Endothelial cell of umbilical vein (primary cell): ENCODE measurements around the gene POLE. TPM values are rescaled to one million over a fixed set of nuclear protein-coding genes. Genes with fewer than 3 reads are reported as not detected.

Experiments used
- BruUV-seq: library from RNA; stranded (reverse); fragments of 400-500 nt; replicated peaks from 2 replicates; lab custom pipeline; 2021; lab: Mats Ljungman, UMichigan
- CTCF ChIA-PET: fragments of 300-600, 350-600 bp; sonication (Branson Sonifier 250); formaldehyde crosslinking; loops from one replicate; lab custom pipeline; 2021; ENCODE audit warnings: antibody characterized with exemption, inconsistent platforms; lab: Charles Lee
- POLR2A ChIA-PET: fragments of 300-600, 350-600 bp; sonication (Branson Sonifier 250); formaldehyde crosslinking; loops from one replicate; lab custom pipeline; 2021; ENCODE audit warnings: antibody characterized with exemption, inconsistent platforms; lab: Charles Lee
- DNase-seq: peaks from one replicate; pipeline ENCODE4 v3.0.0-alpha.2; 2011; ENCODE audit warnings: low read depth, low spot score
- FAIRE-seq: peaks from 2 replicates; lab custom pipeline; 2011; peaks lifted over from hg19 to GRCh38; lab: Jason Lieb, UNC
- H2AFZ ChIP-seq: 2 replicates; pipeline ENCODE4 v1.6.0; 2012; ENCODE audit warnings: low read depth, low read length, control low read depth, inconsistent platforms
- H3K27ac ChIP-seq: 2 replicates; pipeline ENCODE4 v1.5.1; 2011; ENCODE audit warnings: low read depth, mild to moderate bottlenecking, control low read depth, low read length, moderate library complexity; ENCODE audit not compliant: insufficient read depth
- H3K27me3 ChIP-seq, 2 experiments: 2 replicates each; pipeline versions ENCODE4 v1.6.0 to v1.6.1; 2011; ENCODE audit warnings: low read length in 2 of 2, mixed read lengths in 1 of 2; ENCODE audit not compliant: control insufficient read depth in 2 of 2, insufficient read depth in 2 of 2
- H3K36me3 ChIP-seq, 2 experiments: 2 replicates in 1 of 2; 3 replicates in 1 of 2; pipeline ENCODE4 v1.5.1; 2011; ENCODE audit warnings: low read length in 2 of 2, mild to moderate bottlenecking in 1 of 2, moderate library complexity in 1 of 2; ENCODE audit not compliant: control insufficient read depth in 2 of 2, insufficient read depth in 2 of 2; ENCODE audit errors: extremely low read depth in 1 of 2
- H3K4me1 ChIP-seq: 3 replicates; pipeline ENCODE4 v1.5.1; 2011; ENCODE audit warnings: mild to moderate bottlenecking, low read length; ENCODE audit not compliant: control insufficient read depth, insufficient read depth; ENCODE audit errors: extremely low read depth
- H3K4me2 ChIP-seq: 2 replicates; pipeline ENCODE4 v1.6.1; 2011; ENCODE audit warnings: low read length, control low read depth, mixed read lengths; ENCODE audit not compliant: insufficient read depth
- H3K4me3 ChIP-seq, 3 experiments: fragments of 200-600 bp in 1 of 3; sonication (generic), shearing (Covaris generic) in 1 of 3; replicated peaks in 1 of 3; 2 replicates each; pipeline ENCODE4 v1.5.1; 2011 to 2016; ENCODE audit warnings: control low read depth in 3 of 3, low read length in 3 of 3, mild to moderate bottlenecking in 2 of 3, inconsistent platforms in 1 of 3, low read depth in 1 of 3, moderate library complexity in 1 of 3; ENCODE audit not compliant: insufficient read depth in 1 of 3
- H3K79me2 ChIP-seq: 2 replicates; pipeline ENCODE4 v1.6.0; 2012; ENCODE audit warnings: low read length, inconsistent platforms; ENCODE audit not compliant: control insufficient read depth, insufficient read depth
- H3K9ac ChIP-seq: replicated peaks from 2 replicates; pipeline ENCODE3; 2011; ENCODE audit warnings: low read length, control low read depth; ENCODE audit not compliant: insufficient read depth; ENCODE audit errors: extremely low read depth
- H3K9me1 ChIP-seq: replicated peaks from 3 replicates; pipeline ENCODE4 v1.6.0; 2011; ENCODE audit warnings: mild to moderate bottlenecking, low read length; ENCODE audit not compliant: control insufficient read depth, insufficient read depth; ENCODE audit errors: extremely low read depth
- H3K9me3 ChIP-seq: replicated peaks from 2 replicates; pipeline ENCODE4 v1.5.1; 2012; ENCODE audit warnings: low read length, inconsistent platforms; ENCODE audit not compliant: control insufficient read depth, insufficient read depth
- H4K20me1 ChIP-seq: replicated peaks from 2 replicates; pipeline ENCODE3; 2011; ENCODE audit warnings: mild to moderate bottlenecking, low read length; ENCODE audit not compliant: control insufficient read depth, insufficient read depth; ENCODE audit errors: extremely low read depth
- CTCF ChIP-seq, 2 donors: IDR thresholded peaks; 1 replicate in 1 of 2; 2 replicates in 1 of 2; pipeline ENCODE4 v1.5.1; 2011; ENCODE audit warnings: low read length in 2 of 2, mild to moderate bottlenecking in 2 of 2, moderate library complexity in 2 of 2, control low read depth in 1 of 2, inconsistent platforms in 1 of 2, low read depth in 1 of 2; ENCODE audit not compliant: insufficient read depth in 1 of 2; ENCODE audit errors: extremely low read depth in 1 of 2
- EZH2 ChIP-seq: IDR thresholded peaks from 2 replicates; pipeline ENCODE4 v1.6.1; 2012; ENCODE audit warnings: borderline replicate concordance, low read depth, mild to moderate bottlenecking, moderate library complexity, low read length, inconsistent platforms; ENCODE audit not compliant: severe bottlenecking
- FOS ChIP-seq: IDR thresholded peaks from 2 replicates; pipeline ENCODE4 v1.6.1; 2011; ENCODE audit warnings: mild to moderate bottlenecking, low read length, moderate library complexity, borderline replicate concordance; ENCODE audit not compliant: insufficient read depth
- GATA2 ChIP-seq: IDR thresholded peaks from 2 replicates; pipeline ENCODE4 v1.7.0; 2011; ENCODE audit warnings: low read depth, mild to moderate bottlenecking, moderate library complexity, mixed read lengths, low read length; ENCODE audit not compliant: insufficient read length, insufficient read depth
- JUN ChIP-seq: IDR thresholded peaks from 2 replicates; pipeline ENCODE4 v1.6.1; 2011; ENCODE audit warnings: borderline replicate concordance, low read depth; ENCODE audit not compliant: insufficient read length, insufficient read depth
- MAX ChIP-seq: IDR thresholded peaks from 2 replicates; pipeline ENCODE4 v1.6.1; 2011; ENCODE audit not compliant: insufficient read depth, insufficient read length
- MYC ChIP-seq: IDR thresholded peaks from one replicate; pipeline ENCODE4 v1.6.1; 2011; ENCODE audit warnings: mild to moderate bottlenecking, low read depth, low read length
- POLR2A ChIP-seq: IDR thresholded peaks from 2 replicates; pipeline ENCODE4 v1.6.1; 2012; ENCODE audit warnings: low read depth, mild to moderate bottlenecking, control low read depth, low read length
- POLR2AphosphoS5 ChIP-seq: IDR thresholded peaks from 2 replicates; pipeline ENCODE4 v1.6.1; 2012; ENCODE audit warnings: low read depth, mild to moderate bottlenecking, control low read depth, low read length, moderate library complexity; ENCODE audit not compliant: insufficient read depth
- dilution Hi-C: fragments of 300-500 bp; cut with MboI; formaldehyde crosslinking; loops from one replicate; pipeline ENCODE4 v1.15.0; 2019; ENCODE audit warnings: low sequenced_read_pairs; ENCODE audit not compliant: extremely low pct_ligation_motif_present
- intact Hi-C: fragments of 100-400 bp; cut with micrococcal nuclease; formaldehyde crosslinking; loops from one replicate; pipeline ENCODE4 v1.10.0; 2022
- polyA plus RNA-seq, 4 experiments: library from polyadenylated mRNA; depleted of rRNA in 3 of 4; stranded (reverse) in 3 of 4; unstranded in 1 of 4; fragments of >200 nt; gene quantifications; 2 replicates each; pipeline versions ENCODE4 v1.2.1 to v1.2.3, GENCODE V29; 2011 to 2012; ENCODE audit warnings: missing spikeins in 1 of 4
- total RNA-seq: library from RNA; stranded (reverse); gene quantifications from 2 replicates; pipeline ENCODE4 v1.2.3, GENCODE V29; 2021

The POLE gene
- total and polyA plus RNA-seq, 2 donors (not counting 3 experiments of a cell fraction or from before 2014, with no cell fraction given): 22.9 to 82.7 TPM

- H4K20me1 ChIP-seq: no peaks in the 10 kb centered on the region
- peaks cover 11 to 18% of the 10 kb centered on the region in 2 experiments for H3K27me3 ChIP-seq
- no peak for DNase-seq
- no peaks in the 10 kb centered on the region for H3K79me2 ChIP-seq
- no peak overlapping the region for H2AFZ ChIP-seq
- H3K9me3 ChIP-seq: no peaks in the 10 kb centered on the region
- no peak for FAIRE-seq
- dilution Hi-C loops (no loop called here), intact Hi-C loops (no loop called here)
- no peak overlapping the region for H3K9ac ChIP-seq
- H3K4me1 ChIP-seq: no peaks in the 10 kb centered on the region
- no TSS peak for BruUV-seq
- H3K9me1 ChIP-seq: no peaks in the 10 kb centered on the region
- no peaks in the 10 kb centered on the region for H3K36me3 ChIP-seq
- no peak for TF ChIP-seq EZH2
- TF ChIP-seq MYC: no peak
- TF ChIP-seq MAX: no peak
- no peak for TF ChIP-seq POLR2AphosphoS5
- no peak for TF ChIP-seq GATA2
- no peak for TF ChIP-seq POLR2A
- TF ChIP-seq JUN: no peak
- no peak for TF ChIP-seq CTCF (IDR thresholded peaks at IDR 0.05; ENCODE audit: extremely low read depth in 1 of 2, insufficient read depth in 1 of 2, low read depth in 1 of 2, low read length in 2 of 2)
- TF ChIP-seq FOS: no peak
- ChIA-PET POLR2A (no interaction called here), CTCF (interaction anchor here (0.8 to 7.6 kb wide), 4 partner anchors 10 to 196 kb away, joined by 3 to 102 read pairs (median 7); no protein-coding TSS in a partner anchor)
- H3K4me2 ChIP-seq: no peak overlapping the region
- no peak overlapping the region for H3K4me3 ChIP-seq
- H3K27ac ChIP-seq: no peak overlapping the region
Observed at GRCh38 chr12:132611620-132612019, 75.5 kb downstream of the POLE start.
